GM12878 (cell line): ENCODE measurements around the gene ADAM30. TPM values are rescaled to one million over a fixed set of nuclear protein-coding genes. Genes with fewer than 3 reads are reported as not detected.

Experiments used
- ATAC-seq: fragments of 200-7000 bp; cut with Tn5 transposase; 3 replicates; pipeline ENCODE4 v1.9.1; 2020; ENCODE audit warnings: mild to moderate bottlenecking, moderate library complexity
- BruUV-seq: library from RNA; stranded (reverse); fragments of 400-500 nt; replicated peaks from 2 replicates; lab custom pipeline; 2021; lab: Mats Ljungman, UMichigan
- CTCF ChIA-PET: fragments of 300-600 bp; sonication (Branson Sonifier 250); formaldehyde crosslinking; extraction: SDS; loops from one replicate; lab custom pipeline; 2021; ENCODE audit warnings: inconsistent platforms; lab: Yijun Ruan, JAX
- POLR2A ChIA-PET: fragments of 350-600 bp; formaldehyde crosslinking; extraction: SDS; loops from one replicate; lab custom pipeline; 2021; ENCODE audit warnings: inconsistent platforms; lab: Charles Lee
- RAD21 ChIA-PET: fragments of 300-600 bp; sonication (Branson Sonifier 250); formaldehyde crosslinking; loops from one replicate; lab custom pipeline; 2023; ENCODE audit warnings: antibody characterized with exemption; ENCODE audit not compliant: unreplicated experiment; lab: Charles Lee
- SMC1A ChIA-PET: fragments of 300-600 bp; sonication (Branson Sonifier 250); formaldehyde crosslinking; loops from one replicate; lab custom pipeline; 2023; ENCODE audit not compliant: unreplicated experiment, uncharacterized antibody; lab: Charles Lee
- DNase-seq: peaks from one replicate; pipeline ENCODE4 v3.0.0-alpha.2; 2011; ENCODE audit warnings: low read depth, low spot score
- FAIRE-seq: peaks from 3 replicates; lab custom pipeline; 2011; peaks lifted over from hg19 to GRCh38; lab: Jason Lieb, UNC
- H2AFZ ChIP-seq: 2 replicates; pipeline ENCODE4 v1.6.0; 2011; ENCODE audit warnings: low read depth, low read length, control low read depth; ENCODE audit not compliant: control insufficient read depth
- H3K27ac ChIP-seq: 2 replicates; pipeline ENCODE4 v1.5.1; 2011; ENCODE audit warnings: control low read depth; ENCODE audit not compliant: control insufficient read depth, insufficient read depth
- H3K27me3 ChIP-seq, 2 experiments: replicated peaks in 1 of 2; 2 replicates each; pipeline versions ENCODE4 v1.6.0 to v1.6.1; 2011; ENCODE audit warnings: low read length in 1 of 2; ENCODE audit not compliant: control insufficient read depth in 2 of 2, insufficient read depth in 2 of 2
- H3K36me3 ChIP-seq, 2 experiments: 2 replicates each; pipeline ENCODE4 v1.5.1; 2011; ENCODE audit warnings: low read length in 1 of 2; ENCODE audit not compliant: control insufficient read depth in 2 of 2, insufficient read depth in 2 of 2
- H3K4me1 ChIP-seq: 2 replicates; pipeline ENCODE4 v1.6.1; 2011; ENCODE audit warnings: mild to moderate bottlenecking, low read length, moderate library complexity, mixed read lengths; ENCODE audit not compliant: control insufficient read depth, insufficient read depth
- H3K4me2 ChIP-seq: 2 replicates; pipeline ENCODE4 v1.6.0; 2011; ENCODE audit warnings: control low read depth; ENCODE audit not compliant: control insufficient read depth, insufficient read depth
- H3K4me3 ChIP-seq: fragments of 200-600 bp; sonication (generic); 2 replicates; pipeline ENCODE4 v1.5.1; 2016
- H3K79me2 ChIP-seq: 2 replicates; pipeline ENCODE4 v1.6.0; 2011; ENCODE audit warnings: low read length; ENCODE audit not compliant: control insufficient read depth, insufficient read depth
- H3K9ac ChIP-seq: 2 replicates; pipeline ENCODE4 v1.8.0; 2011; ENCODE audit warnings: low read length, control low read depth, mixed read lengths; ENCODE audit not compliant: control insufficient read depth, insufficient read depth
- H3K9me3 ChIP-seq: replicated peaks from 3 replicates; pipeline ENCODE4 v1.5.1; 2011; ENCODE audit warnings: mild to moderate bottlenecking, low read length; ENCODE audit not compliant: control insufficient read depth, insufficient read depth
- H4K20me1 ChIP-seq: 2 replicates; pipeline ENCODE4 v1.6.0; 2011; ENCODE audit not compliant: control insufficient read depth, insufficient read depth
- CHD1 ChIP-seq: IDR thresholded peaks from 2 replicates; pipeline ENCODE4 v1.6.1; 2012; ENCODE audit warnings: low read depth, low read length, improper control_type of control experiment
- EGR1 ChIP-seq, 2 experiments: IDR thresholded peaks; 1 replicate in 1 of 2; 2 replicates in 1 of 2; pipeline ENCODE4 v1.6.1; 2011 to 2012; ENCODE audit warnings: low read depth in 2 of 2, low read length in 2 of 2, borderline replicate concordance in 1 of 2, mild to moderate bottlenecking in 1 of 2, moderate library complexity in 1 of 2
- HCFC1 ChIP-seq: fragments of 150-350 bp; IDR thresholded peaks from 2 replicates; pipeline ENCODE4 v1.6.1; 2014; ENCODE audit warnings: low read length
- IKZF1 ChIP-seq: fragments of 450-650 bp; conservative IDR thresholded peaks from 2 replicates; pipeline ENCODE4 v1.6.1; 2017; ENCODE audit warnings: antibody characterized with exemption, mild to moderate bottlenecking
- KAT2A ChIP-seq: conservative IDR thresholded peaks from 2 replicates; pipeline ENCODE4 v1.6.1; 2011; ENCODE audit warnings: low read depth, low read length; ENCODE audit not compliant: control insufficient read depth
- MEF2B ChIP-seq: fragments of 450-650 bp; IDR thresholded peaks from 2 replicates; pipeline ENCODE4 v1.6.1; 2018; ENCODE audit warnings: mild to moderate bottlenecking, moderate library complexity; ENCODE audit not compliant: partially characterized antibody, poor library complexity, severe bottlenecking
- MYC ChIP-seq: IDR thresholded peaks from 2 replicates; pipeline ENCODE4 v1.6.1; 2011; ENCODE audit warnings: mild to moderate bottlenecking, low read length, moderate library complexity, inconsistent platforms; ENCODE audit not compliant: insufficient read depth, insufficient replicate concordance, insufficient read length, severe bottlenecking
- NFIC ChIP-seq: IDR thresholded peaks from 2 replicates; pipeline ENCODE4 v1.6.1; 2012; ENCODE audit warnings: low read depth, mild to moderate bottlenecking, inconsistent platforms, low read length, moderate library complexity
- POLR2A ChIP-seq: IDR thresholded peaks from 2 replicates; pipeline ENCODE4 v1.6.1; 2011; ENCODE audit warnings: low read depth, mild to moderate bottlenecking, low read length
- RUNX3 ChIP-seq: IDR thresholded peaks from 2 replicates; pipeline ENCODE4 v1.6.1; 2012; ENCODE audit warnings: low read length, inconsistent platforms
- SPI1 ChIP-seq: IDR thresholded peaks from 2 replicates; pipeline ENCODE4 v1.6.1; 2011; ENCODE audit warnings: low read depth, mild to moderate bottlenecking, low read length, moderate library complexity, borderline replicate concordance; ENCODE audit not compliant: insufficient read depth
- SREBF2 ChIP-seq: IDR thresholded peaks from 2 replicates; pipeline ENCODE4 v1.6.1; 2012; ENCODE audit warnings: mild to moderate bottlenecking, low read length
- YY1 ChIP-seq: IDR thresholded peaks from 2 replicates; pipeline ENCODE4 v1.6.1; 2011; ENCODE audit warnings: low read depth, mild to moderate bottlenecking, low read length
- WGBS: methylation state at CpG from one replicate; pipeline ENCODE4 v1.1.6; 2016; ENCODE audit warnings: low lambda C conversion rate; ENCODE audit not compliant: insufficient replicate concordance, insufficient coverage; ENCODE audit errors: missing lambda C conversion rate; 5-methylcytosine and 5-hydroxymethylcytosine counted together
- in situ Hi-C: fragments of 300-500 bp; cut with MboI; formaldehyde crosslinking; loops from 9 replicates; pipeline ENCODE4 v1.14.3; 2018; ENCODE audit warnings: mixed read lengths
- intact Hi-C: fragments of 100-400 bp; cut with micrococcal nuclease; formaldehyde crosslinking; loops from one replicate; pipeline ENCODE4 v1.14.2; 2022; ENCODE audit not compliant: unreplicated experiment
- polyA plus RNA-seq, 11 experiments: library from polyadenylated mRNA; depleted of rRNA in 4 of 11; unstranded in 6 of 11; stranded (reverse) in 5 of 11; fragments of >200 nt; fragmentation: Nextera tagmentation in 4 of 11; fragmentation: Illumina TruSeq in 1 of 11; extraction: Ambion mirVana in 4 of 11; extraction: Trizol in 1 of 11; gene quantifications; 1 replicate in 1 of 11; 2 replicates in 10 of 11; pipeline versions ENCODE4 v1.2.1 to v1.2.3, GENCODE V29; 2011 to 2016; ENCODE audit warnings: inconsistent platforms in 2 of 11, missing spikeins in 2 of 11, low read depth in 1 of 11
- total RNA-seq, 4 experiments: library from RNA; depleted of rRNA in 3 of 4; stranded (reverse); fragments of >200 nt in 3 of 4; fragmentation: Illumina TruSeq in 1 of 4; extraction: Trizol in 1 of 4; gene quantifications; 2 replicates each; pipeline versions ENCODE4 v1.2.1 to v1.2.3, GENCODE V29; 2013 to 2021
- TF ChIP-seq, protein P1 (sequence below): fragments of 450-650 bp; IDR thresholded peaks from 2 replicates; pipeline ENCODE4 v1.6.1; 2017; ENCODE audit warnings: mild to moderate bottlenecking, low read depth, inconsistent platforms; ENCODE audit not compliant: poor library complexity, severe bottlenecking
- TF ChIP-seq, protein P2 (sequence below): fragments of 450-650 bp; IDR thresholded peaks from 2 replicates; pipeline ENCODE4 v1.6.1; 2018; ENCODE audit warnings: mild to moderate bottlenecking, low read depth, moderate library complexity; ENCODE audit not compliant: partially characterized antibody

ADAM30 gene
- total and polyA plus RNA-seq, 10 of the 15 experiments (the other 5 are each of a cell fraction or from before 2014, with no cell fraction given), result not detected

DNA sequence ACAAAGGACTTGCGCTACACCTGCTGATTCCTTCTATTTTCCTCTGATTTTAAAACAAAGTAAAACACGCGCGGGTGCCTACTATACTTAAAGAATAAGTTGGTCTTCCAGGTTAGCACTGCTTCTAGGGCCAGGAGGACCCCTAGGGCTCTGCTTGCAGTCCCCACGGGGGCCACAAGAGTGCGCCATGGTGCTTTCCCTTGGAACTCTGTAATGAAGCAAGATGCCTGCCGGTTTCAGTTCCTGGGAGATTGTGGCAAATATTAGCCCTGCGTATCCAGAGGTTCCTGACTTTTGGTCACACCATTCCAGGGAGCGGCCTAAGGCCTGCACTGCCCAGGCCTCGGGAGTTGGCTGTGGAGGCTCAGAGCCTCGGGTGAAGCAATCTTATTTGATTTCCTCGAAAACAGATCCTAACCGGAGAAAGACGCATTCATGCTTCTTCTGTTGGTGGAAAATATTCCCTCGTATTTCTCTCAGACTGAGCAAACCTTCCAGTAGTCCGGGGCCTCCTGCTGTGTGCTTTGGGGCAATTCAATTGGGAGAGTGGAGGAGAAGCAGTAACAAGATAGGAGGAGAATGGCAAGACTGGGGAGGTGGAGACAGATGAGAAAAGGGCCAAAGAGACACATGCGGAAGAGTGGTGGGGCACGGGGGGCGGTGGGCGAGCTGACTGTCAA is 25.3 kb downstream of the ADAM30 start:
- H3K79me2 ChIP-seq, result no peaks in the 10 kb centered on the region
- ChIA-PET RAD21 (no interaction called here), POLR2A (no interaction called here), SMC1A (interaction anchor here (0.7 kb wide), 2 partner anchors 15 to 62 kb away, joined by 3 to 4 read pairs; no protein-coding TSS in a partner anchor), CTCF (interaction anchor here (0.6 to 3.8 kb wide), 7 partner anchors 8 to 272 kb away, joined by 3 to 13 read pairs (median 3); no protein-coding TSS in a partner anchor)
- DNase-seq, result no peak
- no peak overlapping the region for H2AFZ ChIP-seq
- H3K4me3 ChIP-seq, result no peak overlapping the region
- intact Hi-C loops (no loop called here), in situ Hi-C loops (loop anchor here (10.0 kb wide), 1 partner anchor 64 kb away; no protein-coding TSS in a partner anchor)
- no peaks in the 10 kb centered on the region for H3K9me3 ChIP-seq
- no peak for FAIRE-seq
- H3K4me1 ChIP-seq, result no peaks in the 10 kb centered on the region
- H3K36me3 ChIP-seq, result no peaks in the 10 kb centered on the region
- no TSS peak for BruUV-seq
- no peak overlapping the region for H3K9ac ChIP-seq
- peak; percentile 78 for ATAC-seq
- no peak overlapping the region for H3K4me2 ChIP-seq
- 25% methylated on average over 19 of the region's 20 CpGs for WGBS
- H3K27ac ChIP-seq, result no peak overlapping the region
- H4K20me1 ChIP-seq, result no peaks in the 10 kb centered on the region
- no peaks in the 10 kb centered on the region; a peak in 1 of 4 replicates for H3K27me3 ChIP-seq
- TF ChIP-seq SREBF2 (no peak), MYC (no peak), EGR1 (IDR thresholded peaks at IDR 0.05; ENCODE audit: borderline replicate concordance in 1 of 2, low read depth in 2 of 2, low read length in 2 of 2) (no peak), KAT2A (no peak), NFIC (no peak), MEF2B (no peak), SPI1 (peak; percentile 37; the same call in 1 of the 2 replicates), RUNX3 (no peak), CHD1 (no peak), POLR2A (no peak), IKZF1 (no peak), HCFC1 (no peak), YY1 (peak; percentile 58; the same call in 1 of the 2 replicates)
- TF ChIP-seq, protein P1, sequence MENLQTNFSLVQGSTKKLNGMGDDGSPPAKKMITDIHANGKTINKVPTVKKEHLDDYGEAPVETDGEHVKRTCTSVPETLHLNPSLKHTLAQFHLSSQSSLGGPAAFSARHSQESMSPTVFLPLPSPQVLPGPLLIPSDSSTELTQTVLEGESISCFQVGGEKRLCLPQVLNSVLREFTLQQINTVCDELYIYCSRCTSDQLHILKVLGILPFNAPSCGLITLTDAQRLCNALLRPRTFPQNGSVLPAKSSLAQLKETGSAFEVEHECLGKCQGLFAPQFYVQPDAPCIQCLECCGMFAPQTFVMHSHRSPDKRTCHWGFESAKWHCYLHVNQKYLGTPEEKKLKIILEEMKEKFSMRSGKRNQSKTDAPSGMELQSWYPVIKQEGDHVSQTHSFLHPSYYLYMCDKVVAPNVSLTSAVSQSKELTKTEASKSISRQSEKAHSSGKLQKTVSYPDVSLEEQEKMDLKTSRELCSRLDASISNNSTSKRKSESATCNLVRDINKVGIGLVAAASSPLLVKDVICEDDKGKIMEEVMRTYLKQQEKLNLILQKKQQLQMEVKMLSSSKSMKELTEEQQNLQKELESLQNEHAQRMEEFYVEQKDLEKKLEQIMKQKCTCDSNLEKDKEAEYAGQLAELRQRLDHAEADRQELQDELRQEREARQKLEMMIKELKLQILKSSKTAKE, result no peak
- TF ChIP-seq, protein P2, sequence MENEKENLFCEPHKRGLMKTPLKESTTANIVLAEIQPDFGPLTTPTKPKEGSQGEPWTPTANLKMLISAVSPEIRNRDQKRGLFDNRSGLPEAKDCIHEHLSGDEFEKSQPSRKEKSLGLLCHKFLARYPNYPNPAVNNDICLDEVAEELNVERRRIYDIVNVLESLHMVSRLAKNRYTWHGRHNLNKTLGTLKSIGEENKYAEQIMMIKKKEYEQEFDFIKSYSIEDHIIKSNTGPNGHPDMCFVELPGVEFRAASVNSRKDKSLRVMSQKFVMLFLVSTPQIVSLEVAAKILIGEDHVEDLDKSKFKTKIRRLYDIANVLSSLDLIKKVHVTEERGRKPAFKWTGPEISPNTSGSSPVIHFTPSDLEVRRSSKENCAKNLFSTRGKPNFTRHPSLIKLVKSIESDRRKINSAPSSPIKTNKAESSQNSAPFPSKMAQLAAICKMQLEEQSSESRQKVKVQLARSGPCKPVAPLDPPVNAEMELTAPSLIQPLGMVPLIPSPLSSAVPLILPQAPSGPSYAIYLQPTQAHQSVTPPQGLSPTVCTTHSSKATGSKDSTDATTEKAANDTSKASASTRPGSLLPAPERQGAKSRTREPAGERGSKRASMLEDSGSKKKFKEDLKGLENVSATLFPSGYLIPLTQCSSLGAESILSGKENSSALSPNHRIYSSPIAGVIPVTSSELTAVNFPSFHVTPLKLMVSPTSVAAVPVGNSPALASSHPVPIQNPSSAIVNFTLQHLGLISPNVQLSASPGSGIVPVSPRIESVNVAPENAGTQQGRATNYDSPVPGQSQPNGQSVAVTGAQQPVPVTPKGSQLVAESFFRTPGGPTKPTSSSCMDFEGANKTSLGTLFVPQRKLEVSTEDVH, result no peak
